OCI-LY1 (cell line): ENCODE measurements around the gene TMEM256.
A peak's percentile ranks its signal among the peaks of the same experiment; 100 is the strongest.

Experiments
- H2AFZ ChIP-seq: fragments of 200-600 bp; sonication (generic), shearing (Covaris generic); 2 replicates; pipeline ENCODE4 v1.6.0; 2014; ENCODE audit warnings: antibody characterized with exemption, mild to moderate bottlenecking, low read length
- H3F3A ChIP-seq: fragments of 200-600 bp; sonication (generic), shearing (Covaris generic); 2 replicates; pipeline ENCODE4 v1.6.0; 2014; ENCODE audit warnings: mild to moderate bottlenecking, antibody characterized with exemption, low read length, moderate library complexity; ENCODE audit not compliant: insufficient read depth
- H3K27ac ChIP-seq: fragments of 200-600 bp; sonication (generic); 2 replicates; pipeline ENCODE4 v1.5.1; 2014; ENCODE audit warnings: low read length, mixed run types, mild to moderate bottlenecking, low read depth; ENCODE audit not compliant: poor library complexity, severe bottlenecking
- H3K27me3 ChIP-seq: fragments of 200-600 bp; sonication (generic); 2 replicates; pipeline ENCODE4 v1.6.0; 2014; ENCODE audit warnings: antibody characterized with exemption, mild to moderate bottlenecking, low read length, moderate library complexity; ENCODE audit not compliant: insufficient read depth
- H3K36me3 ChIP-seq: fragments of 200-600 bp; sonication (generic); 2 replicates; pipeline ENCODE4 v1.6.1; 2014; ENCODE audit warnings: mild to moderate bottlenecking, antibody characterized with exemption, low read length, moderate library complexity, mixed read lengths; ENCODE audit not compliant: insufficient read depth
- H3K4me1 ChIP-seq: fragments of 200-600 bp; sonication (generic); 2 replicates; pipeline ENCODE4 v1.5.1; 2014; ENCODE audit warnings: mild to moderate bottlenecking, low read length, moderate library complexity; ENCODE audit not compliant: insufficient read depth, severe bottlenecking
- H3K4me2 ChIP-seq: fragments of 200-600 bp; sonication (generic), shearing (Covaris generic); 2 replicates; pipeline ENCODE4 v1.6.1; 2014; ENCODE audit warnings: low read length
- H3K4me3 ChIP-seq: fragments of 200-600 bp; sonication (generic); 2 replicates; pipeline ENCODE4 v1.5.1; 2014; ENCODE audit warnings: low read length, low read depth, mild to moderate bottlenecking, mixed read lengths; ENCODE audit not compliant: poor library complexity, severe bottlenecking
- H3K79me2 ChIP-seq: fragments of 200-600 bp; shearing (Covaris generic); 2 replicates; pipeline ENCODE4 v1.6.1; 2016; ENCODE audit warnings: mixed run types, low read length, mixed read lengths; ENCODE audit not compliant: insufficient read depth
- H3K9ac ChIP-seq: fragments of 200-600 bp; sonication (generic), shearing (Covaris generic); 2 replicates; pipeline ENCODE4 v1.6.1; 2014; ENCODE audit warnings: mild to moderate bottlenecking, low read length, mixed read lengths
- H3K9me2 ChIP-seq: fragments of 200-600 bp; sonication (generic), shearing (Covaris generic); 2 replicates; pipeline ENCODE4 v1.6.1; 2014; ENCODE audit warnings: low read depth, mild to moderate bottlenecking, low read length, mixed read lengths
- H3K9me3 ChIP-seq: fragments of 200-600 bp; shearing (Covaris generic); 2 replicates; pipeline ENCODE4 v1.6.1; 2014; ENCODE audit warnings: low read length, mixed read lengths
- H4K20me1 ChIP-seq: fragments of 200-600 bp; sonication (generic), shearing (Covaris generic); 2 replicates; pipeline ENCODE4 v1.6.0; 2016; ENCODE audit warnings: mild to moderate bottlenecking, low read length; ENCODE audit not compliant: insufficient read depth
- CTCF ChIP-seq: fragments of 200-600 bp; sonication (generic), shearing (Covaris generic); IDR thresholded peaks from 2 replicates; pipeline ENCODE4 v1.5.1; 2017; ENCODE audit warnings: mild to moderate bottlenecking, antibody characterized with exemption, low read length, moderate library complexity, mixed read lengths
- EZH2 ChIP-seq: fragments of 200-600 bp; sonication (generic), shearing (Covaris generic); IDR thresholded peaks from 2 replicates; pipeline ENCODE4 v1.8.0; 2017; ENCODE audit warnings: borderline replicate concordance, mixed run types, mild to moderate bottlenecking, antibody characterized with exemption, low read length, moderate library complexity, mixed read lengths

The TMEM256 gene

GRCh38 chr17:7396147-7396546 lies 7.8 kb downstream of the TMEM256 start:
- no peak overlapping the region for H3K27ac ChIP-seq

DNA sequence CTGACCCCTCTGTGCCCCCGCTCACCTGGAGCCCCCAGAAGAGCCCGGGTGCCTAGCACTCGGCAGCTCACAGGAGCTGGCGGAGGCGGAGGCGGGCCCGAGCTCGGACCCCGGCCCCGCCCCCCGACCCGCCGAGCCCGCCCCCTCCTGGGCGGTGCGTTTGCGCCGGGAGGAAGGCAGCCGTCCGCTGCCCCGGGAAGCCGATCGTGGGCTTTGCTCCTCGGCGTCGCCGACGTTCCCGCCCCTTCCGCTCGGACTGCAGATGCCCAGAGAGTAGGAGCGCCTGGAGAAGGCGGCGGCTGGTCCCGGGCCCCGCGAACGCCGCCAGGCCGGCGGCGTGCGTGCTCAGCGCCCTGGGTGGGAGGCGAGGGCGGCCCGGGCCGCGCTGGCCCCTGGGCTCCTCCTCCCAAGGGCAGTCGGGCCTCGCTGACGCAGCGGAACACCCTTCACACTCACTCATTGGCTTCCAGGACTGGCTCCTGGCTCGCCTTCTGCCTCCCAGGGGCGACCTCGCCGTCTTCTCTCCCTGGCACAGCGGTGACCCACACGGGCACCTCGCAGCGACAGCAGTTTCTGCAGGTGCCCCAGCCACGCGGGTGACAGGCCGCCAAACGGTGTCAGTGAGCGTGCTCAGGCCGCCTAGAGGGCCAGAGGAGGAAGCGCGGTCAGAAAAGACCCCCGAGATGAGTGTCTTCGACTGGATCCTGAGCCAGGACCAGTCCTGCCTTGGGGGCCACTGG lies 9.3 kb downstream of the TMEM256 start, which contains the start of gene PLSCR3:
PLSCR3 (minus strand) TSS at position 74 of the 740 bp plus-strand sequence. CDS start 415 bp downstream, outside the sequence.
- Histone ChIP-seq H3K4me1 (peaks cover 15% of the 10 kb centered on the region), H3K9me3 (no peaks in the 10 kb centered on the region)

More at GRCh38 chr17:7396147-7396546, 7.8 kb downstream of the TMEM256 start:
- no peaks in the 10 kb centered on the region for H4K20me1 ChIP-seq
- H3K36me3 ChIP-seq, result no peaks in the 10 kb centered on the region; the same call in 1 of the 2 replicates
- peaks cover 15% of the 10 kb centered on the region for H3K4me1 ChIP-seq
- no peak overlapping the region for H3K9ac ChIP-seq
- H3K27me3 ChIP-seq, result no peaks in the 10 kb centered on the region
- H3F3A ChIP-seq, result no peaks in the 10 kb centered on the region
- no peak overlapping the region for H3K4me3 ChIP-seq
- no peak for TF ChIP-seq EZH2
- no peak for TF ChIP-seq CTCF
- no peaks in the 10 kb centered on the region for H3K79me2 ChIP-seq
- H2AFZ ChIP-seq, result no peak overlapping the region
- no peak overlapping the region for H3K4me2 ChIP-seq
- H3K9me3 ChIP-seq, result no peaks in the 10 kb centered on the region
- no peaks in the 10 kb centered on the region for H3K9me2 ChIP-seq

GRCh38 chr17:7393613-7394451 lies 10.1 kb downstream of the TMEM256 start:
- Histone ChIP-seq H3K9ac (peak overlapping the region; percentile 61), H3K27ac (no peak overlapping the region)

More for the DNA sequence above, 9.3 kb downstream of the TMEM256 start, which contains the start of gene PLSCR3:
- TF ChIP-seq CTCF (peak; percentile 33), EZH2 (no peak)
- Histone ChIP-seq H3K36me3 (no peaks in the 10 kb centered on the region; the same call in 1 of the 2 replicates), H3K79me2 (no peaks in the 10 kb centered on the region), H3K9me2 (no peaks in the 10 kb centered on the region), H4K20me1 (no peaks in the 10 kb centered on the region), H3K27me3 (no peaks in the 10 kb centered on the region), H3K27ac (no peak within 1 kb of the TSS), H3K4me3 (peak within 1 kb of the TSS; percentile 70), H3K4me2 (peak within 1 kb of the TSS; percentile 80), H2AFZ (no peak within 1 kb of the TSS), H3F3A (no peaks in the 10 kb centered on the region), H3K9ac (peak within 1 kb of the TSS; percentile 61)

More at GRCh38 chr17:7393613-7394451, 10.1 kb downstream of the TMEM256 start:
- H3K4me1 ChIP-seq, result peaks cover 15% of the 10 kb centered on the region
- H2AFZ ChIP-seq, result no peak overlapping the region
- peak overlapping the region; percentile 80 for H3K4me2 ChIP-seq
- no peaks in the 10 kb centered on the region for H4K20me1 ChIP-seq
- H3K9me2 ChIP-seq, result no peaks in the 10 kb centered on the region
- H3K79me2 ChIP-seq, result no peaks in the 10 kb centered on the region
- TF ChIP-seq EZH2 (no peak), CTCF (no peak)
- H3K9me3 ChIP-seq, result no peaks in the 10 kb centered on the region
- H3F3A ChIP-seq, result no peaks in the 10 kb centered on the region
- peak overlapping the region; percentile 70 for H3K4me3 ChIP-seq
- no peaks in the 10 kb centered on the region for H3K27me3 ChIP-seq
- no peaks in the 10 kb centered on the region; the same call in 1 of the 2 replicates for H3K36me3 ChIP-seq
